Central memory CD8-positive, alpha-beta T cell (primary cell): ENCODE data around the gene AURKA.
"Not testable (repeated sequence)": the region's sequence is repeated elsewhere in the genome, so short reads cannot be mapped to it uniquely, and the experiment has no call there.

Experiments
- ATAC-seq: fragments of 150-1000 bp; cut with Tn5 transposase; replicated peaks from 2 replicates; pipeline ENCODE4 v1.10.0; 2022; ENCODE audit warnings: mild to moderate bottlenecking, moderate FRiP score, moderate number of reproducible peaks; ENCODE audit not compliant: poor library complexity, severe bottlenecking; ENCODE audit errors: extremely low read depth
- DNase-seq, 2 donors: peaks; one replicate each; pipeline ENCODE4 v3.0.0; 2021; ENCODE audit warnings: low spot score in 2 of 2
- H3K27ac Mint-ChIP-seq: one replicate; pipeline ENCODE4 v1.8.0; 2022; ENCODE audit warnings: low read depth, mild to moderate bottlenecking, moderate library complexity, mixed read lengths
- H3K27me3 Mint-ChIP-seq: one replicate; pipeline ENCODE4 v1.8.0; 2022; ENCODE audit warnings: mixed read lengths
- H3K36me3 Mint-ChIP-seq: one replicate; pipeline ENCODE4 v1.8.0; 2022; ENCODE audit warnings: mild to moderate bottlenecking, moderate library complexity, mixed read lengths; ENCODE audit not compliant: insufficient read depth
- H3K4me1 Mint-ChIP-seq: one replicate; pipeline ENCODE4 v1.8.0; 2022; ENCODE audit warnings: mixed read lengths
- H3K4me3 Mint-ChIP-seq: one replicate; pipeline ENCODE4 v1.8.0; 2022; ENCODE audit warnings: mild to moderate bottlenecking, moderate library complexity, mixed read lengths
- H3K9me3 Mint-ChIP-seq: one replicate; pipeline ENCODE4 v1.8.0; 2022; ENCODE audit warnings: mixed read lengths

Gene AURKA

DNA sequence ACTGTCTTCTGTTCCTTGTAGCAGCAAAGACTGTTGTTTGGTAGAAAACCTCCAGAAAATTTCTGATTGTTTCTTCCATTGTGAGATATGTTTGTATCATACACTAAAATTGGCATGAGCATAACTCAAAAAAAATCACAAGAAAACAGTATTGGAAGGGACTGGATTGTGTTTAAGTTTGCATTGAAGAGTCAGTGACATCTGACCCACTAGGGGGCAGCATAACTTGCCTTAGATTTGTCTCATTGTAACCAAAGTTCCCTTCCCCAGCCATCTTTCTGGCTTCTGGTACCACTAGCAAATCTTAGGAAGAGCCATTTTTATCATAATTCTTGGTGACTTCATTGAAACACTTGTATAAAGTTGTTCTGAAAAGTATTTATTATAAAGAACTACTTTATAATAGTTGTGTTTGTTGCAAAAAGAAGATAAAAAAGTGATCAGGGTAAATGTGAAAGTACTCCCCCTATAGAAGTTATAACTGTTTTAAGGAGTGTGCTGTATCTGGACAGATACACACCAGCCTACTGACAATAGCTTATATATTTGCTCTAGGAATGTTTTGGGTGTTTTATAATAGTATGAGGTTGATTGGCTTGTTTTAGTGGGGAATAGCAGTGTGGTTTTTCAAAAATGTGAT lies 8.1 kb upstream of the AURKA start:
- Mint-ChIP-seq H3K27ac (peak overlapping the region; percentile 67), H3K36me3 (peaks cover 63% of the 10 kb centered on the region)
- peak; percentile 36 for ATAC-seq

DNA sequence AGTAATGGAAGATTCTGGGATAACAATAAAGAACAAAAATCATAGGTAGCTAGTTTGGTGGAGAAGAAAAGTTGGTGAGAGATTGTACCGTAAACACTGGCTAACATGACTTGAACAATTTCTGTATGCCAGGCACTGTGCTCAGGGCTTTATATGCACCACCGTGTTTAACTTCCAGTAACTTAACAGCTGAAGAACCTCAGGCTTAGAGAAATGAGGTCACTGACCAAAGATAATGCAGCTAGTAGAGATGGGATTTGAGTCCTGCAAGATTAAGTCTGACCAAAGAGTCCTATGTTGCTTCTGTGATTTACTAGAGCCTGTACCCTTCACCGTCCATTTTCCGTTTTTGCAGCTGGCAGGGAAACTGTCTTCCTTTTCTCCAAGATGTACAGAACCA lies 3.2 kb upstream of the AURKA start:
- H3K4me1 Mint-ChIP-seq: peaks cover 24% of the 10 kb centered on the region

More for the DNA sequence above, 8.1 kb upstream of the AURKA start:
- Mint-ChIP-seq H3K4me1 (peaks cover 14% of the 10 kb centered on the region), H3K9me3 (no peaks in the 10 kb centered on the region), H3K27me3 (no peaks in the 10 kb centered on the region), H3K4me3 (no peak overlapping the region)
- peak; percentile 40 to 51 for DNase-seq

DNA sequence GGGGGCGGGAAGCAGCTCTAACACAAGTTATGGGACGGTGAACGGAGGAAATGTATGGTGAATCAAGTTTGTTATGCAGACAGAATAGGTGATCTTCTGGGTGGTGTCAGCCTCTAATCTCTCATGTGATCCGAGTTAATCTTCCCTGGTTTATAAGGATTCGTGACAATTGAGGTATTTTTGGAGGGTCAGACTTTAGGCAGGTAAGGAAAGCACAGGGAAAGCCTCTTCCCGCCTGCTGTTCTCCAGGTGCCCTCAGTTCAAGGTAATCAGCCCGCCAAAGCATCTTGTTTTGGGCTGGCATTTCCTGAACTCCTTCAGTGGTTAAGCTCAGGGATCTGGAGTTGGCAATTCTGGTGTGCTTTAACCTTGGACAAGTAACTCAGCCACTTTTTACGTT lies 1.6 kb upstream of the AURKA start:
- Mint-ChIP-seq H3K9me3 (no peaks in the 10 kb centered on the region), H3K4me3 (no peak overlapping the region), H3K36me3 (peaks cover 32% of the 10 kb centered on the region), H3K27me3 (no peaks in the 10 kb centered on the region), H3K27ac (no peak overlapping the region), H3K4me1 (peaks cover 23% of the 10 kb centered on the region)
- DNase-seq: no peak
- no peak for ATAC-seq

More for the DNA sequence above, 3.2 kb upstream of the AURKA start:
- no peaks in the 10 kb centered on the region for H3K9me3 Mint-ChIP-seq
- DNase-seq (no peak), ATAC-seq (no peak)
- H3K4me3 Mint-ChIP-seq: no peak overlapping the region
- H3K27me3 Mint-ChIP-seq: no peaks in the 10 kb centered on the region
- peaks cover 42% of the 10 kb centered on the region for H3K36me3 Mint-ChIP-seq
- H3K27ac Mint-ChIP-seq: peak overlapping the region; percentile 44

DNA sequence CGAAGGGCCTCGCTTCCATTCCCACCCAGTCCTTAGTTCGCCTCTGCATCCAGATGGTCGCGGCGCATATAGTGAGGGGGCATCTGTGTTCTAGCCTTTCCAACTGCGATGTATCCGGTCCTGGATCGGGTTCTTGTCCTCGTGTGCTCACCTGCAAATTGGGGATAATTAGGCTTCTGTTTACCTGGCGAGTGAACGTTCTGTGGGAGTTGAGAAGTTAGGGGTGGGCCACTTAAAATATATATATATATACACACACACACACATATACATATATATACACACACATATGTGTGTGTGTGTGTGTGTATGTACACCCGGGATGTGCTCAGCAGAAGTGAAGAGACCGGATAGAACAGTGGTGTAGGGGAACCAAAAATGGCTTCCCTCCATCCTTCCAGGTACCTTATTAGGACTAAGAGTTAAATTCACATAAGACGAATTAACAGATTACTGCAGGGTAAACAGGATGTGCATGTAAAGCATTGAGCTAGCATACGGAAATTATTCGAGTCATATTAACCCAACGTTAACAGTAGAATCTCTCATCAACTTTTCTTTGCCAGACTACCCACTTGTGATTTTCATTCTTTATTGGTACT lies 967 bp upstream of the AURKA start:
- no peak for DNase-seq

DNA sequence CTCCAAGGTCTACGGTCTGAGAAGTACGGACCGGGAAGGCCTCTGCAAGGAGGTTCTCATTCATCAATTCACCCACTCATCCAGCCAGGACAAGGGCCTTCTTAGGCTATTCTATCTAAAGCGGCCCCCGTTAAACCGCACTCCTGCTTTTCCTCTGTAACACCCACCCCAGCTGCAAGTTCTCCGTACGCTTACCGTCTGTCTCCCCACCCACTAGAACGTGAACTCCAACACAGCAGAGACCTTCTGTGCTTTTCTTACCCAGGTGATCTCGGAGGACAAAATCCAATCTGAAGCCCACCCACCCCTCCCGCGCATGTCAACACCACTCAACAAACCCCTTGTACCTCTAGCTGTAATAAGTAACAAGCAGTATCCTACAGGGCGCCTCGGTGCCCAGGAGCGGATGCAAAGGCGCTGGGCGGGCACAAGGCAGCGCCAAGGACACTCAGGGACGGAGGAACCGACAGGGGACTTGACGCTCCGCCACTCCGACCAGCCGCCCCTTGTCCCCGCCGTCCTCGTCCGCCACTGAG lies 351 bp downstream of the AURKA start:
- Mint-ChIP-seq H3K4me3 (no peak overlapping the region), H3K36me3 (peaks cover 18% of the 10 kb centered on the region), H3K9me3 (no peaks in the 10 kb centered on the region), H3K4me1 (peaks cover 23% of the 10 kb centered on the region), H3K27ac (no peak overlapping the region), H3K27me3 (no peaks in the 10 kb centered on the region)
- DNase-seq (no peak), ATAC-seq (peak; percentile 4)

More for the DNA sequence above, 967 bp upstream of the AURKA start:
- Mint-ChIP-seq H3K36me3 (peaks cover 29% of the 10 kb centered on the region), H3K4me3 (no peak overlapping the region), H3K27me3 (no peaks in the 10 kb centered on the region), H3K9me3 (no peaks in the 10 kb centered on the region), H3K4me1 (peaks cover 23% of the 10 kb centered on the region), H3K27ac (no peak overlapping the region)
- peak; percentile 52 for ATAC-seq

DNA sequence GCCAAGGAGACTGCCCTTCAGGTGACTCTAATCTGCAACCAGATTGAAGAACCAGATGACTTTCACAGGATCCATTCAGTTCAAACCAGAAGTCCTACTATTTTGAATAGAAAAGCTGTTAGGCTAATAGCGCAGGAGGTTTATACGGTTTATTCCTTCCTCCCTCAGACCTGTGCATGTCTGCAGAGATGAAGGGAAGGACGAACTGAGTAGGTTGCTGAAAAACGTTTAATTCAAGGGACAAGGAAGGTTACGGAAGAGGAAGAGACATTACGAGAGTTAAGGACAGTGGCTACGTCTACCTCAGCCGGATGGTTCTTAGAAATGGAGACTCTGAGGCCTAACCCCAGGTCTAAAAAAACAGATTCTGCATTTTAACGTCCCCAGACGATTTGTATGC lies 978 bp downstream of the AURKA start:
- no peak overlapping the region for H3K4me3 Mint-ChIP-seq
- no peak for ATAC-seq
- peaks cover 22% of the 10 kb centered on the region for H3K4me1 Mint-ChIP-seq
- H3K27ac Mint-ChIP-seq: no peak overlapping the region
- peaks cover 14% of the 10 kb centered on the region for H3K36me3 Mint-ChIP-seq
- H3K9me3 Mint-ChIP-seq: no peaks in the 10 kb centered on the region
- DNase-seq: no peak
- no peaks in the 10 kb centered on the region for H3K27me3 Mint-ChIP-seq

DNA sequence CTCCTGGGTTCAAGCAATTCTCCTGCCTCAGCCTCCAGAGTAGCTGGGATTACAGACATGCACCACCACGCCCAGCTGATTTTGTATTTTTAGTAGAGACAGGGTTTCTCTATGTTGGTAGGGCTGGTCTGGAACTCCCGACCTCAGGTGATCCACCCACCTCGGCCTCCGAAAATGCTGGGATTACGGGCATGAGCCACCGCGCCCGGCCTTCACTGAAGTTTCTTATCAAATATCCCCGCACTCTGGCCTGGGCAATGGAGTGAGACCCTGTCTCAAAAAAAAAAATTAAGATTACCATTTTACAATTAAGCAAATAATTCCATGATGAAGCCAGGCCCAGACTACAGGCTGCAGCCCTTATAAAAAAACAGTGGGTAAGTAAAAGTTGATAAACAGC lies 1.6 kb downstream of the AURKA start:
- not testable (repeated sequence) for H3K27me3 Mint-ChIP-seq, H3K9me3 Mint-ChIP-seq, ATAC-seq, H3K36me3 Mint-ChIP-seq, H3K27ac Mint-ChIP-seq, H3K4me3 Mint-ChIP-seq, DNase-seq
- H3K4me1 Mint-ChIP-seq: peaks cover 18% of the 10 kb centered on the region

DNA sequence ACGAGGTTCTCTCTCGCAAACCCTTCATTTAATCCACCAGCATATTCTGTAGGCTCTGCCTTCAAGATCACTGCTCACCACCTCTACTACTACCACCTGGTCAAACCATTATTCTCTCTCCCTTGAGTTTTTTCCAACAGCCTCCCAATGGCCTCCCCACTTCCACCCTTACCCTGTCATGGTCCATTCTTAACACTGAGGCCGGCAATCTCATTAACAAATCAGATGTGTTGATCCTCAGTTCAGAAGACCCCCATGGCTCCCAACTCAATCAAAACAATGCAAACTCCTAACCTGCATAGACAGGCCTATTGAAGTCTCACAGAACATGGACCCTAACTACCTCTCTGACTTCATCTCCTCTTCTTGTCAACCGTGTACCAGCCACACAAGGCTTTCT lies 2.2 kb downstream of the AURKA start:
- Mint-ChIP-seq H3K4me3 (no peak overlapping the region), H3K27me3 (no peaks in the 10 kb centered on the region), H3K9me3 (no peaks in the 10 kb centered on the region), H3K4me1 (peaks cover 12% of the 10 kb centered on the region), H3K27ac (no peak overlapping the region), H3K36me3 (peaks cover 6% of the 10 kb centered on the region)
- ATAC-seq (no peak), DNase-seq (no peak)

DNA sequence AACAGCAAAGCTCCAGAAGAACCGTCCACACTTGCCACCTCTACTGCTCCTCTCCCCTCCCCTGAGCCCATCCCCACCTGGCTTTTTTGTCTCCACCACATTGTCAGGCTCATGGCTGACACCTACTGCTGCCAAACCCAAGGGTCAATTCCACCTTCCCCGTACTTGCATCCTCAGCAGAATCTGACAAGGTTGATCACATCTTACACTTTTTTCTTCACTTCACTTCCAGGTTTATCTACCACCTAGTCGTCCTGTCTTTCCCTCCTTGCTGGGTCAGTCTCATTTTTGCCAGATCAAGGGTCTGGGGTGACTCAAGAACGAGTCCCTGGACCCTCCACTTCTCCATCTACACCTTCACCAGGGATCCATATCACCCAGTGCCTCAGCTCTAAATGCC lies 3.1 kb downstream of the AURKA start:
- no peaks in the 10 kb centered on the region for H3K27me3 Mint-ChIP-seq
- no peak for ATAC-seq
- no peak overlapping the region for H3K27ac Mint-ChIP-seq

DNA sequence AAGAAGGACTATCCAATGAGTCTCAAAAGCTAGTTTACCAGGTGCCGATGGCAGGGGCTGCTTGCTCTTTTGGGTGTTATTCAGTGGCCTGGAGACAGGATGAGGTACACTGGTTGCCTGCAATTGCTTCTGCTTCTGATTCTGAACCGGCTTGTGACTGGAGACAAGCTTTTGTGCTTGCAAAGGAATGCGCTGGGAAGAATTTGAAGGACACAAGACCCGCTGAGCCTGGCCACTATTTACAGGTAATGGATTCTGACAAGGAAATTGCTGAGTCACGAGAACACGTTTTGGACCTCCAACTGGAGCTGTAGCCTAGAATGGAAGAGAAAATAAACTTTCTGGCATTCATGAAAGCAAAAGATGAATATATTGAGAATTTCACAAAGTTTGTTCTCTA lies 5.8 kb downstream of the AURKA start:
- Mint-ChIP-seq H3K36me3 (peaks cover 4% of the 10 kb centered on the region), H3K9me3 (no peaks in the 10 kb centered on the region), H3K27ac (no peak overlapping the region), H3K4me3 (no peak overlapping the region), H3K4me1 (no peaks in the 10 kb centered on the region), H3K27me3 (no peaks in the 10 kb centered on the region)
- DNase-seq (no peak), ATAC-seq (no peak)

More for the DNA sequence above, 3.1 kb downstream of the AURKA start:
- peaks cover 10% of the 10 kb centered on the region for H3K4me1 Mint-ChIP-seq
- peaks cover 6% of the 10 kb centered on the region for H3K36me3 Mint-ChIP-seq
- H3K9me3 Mint-ChIP-seq: no peaks in the 10 kb centered on the region
- DNase-seq: no peak
- H3K4me3 Mint-ChIP-seq: no peak overlapping the region

DNA sequence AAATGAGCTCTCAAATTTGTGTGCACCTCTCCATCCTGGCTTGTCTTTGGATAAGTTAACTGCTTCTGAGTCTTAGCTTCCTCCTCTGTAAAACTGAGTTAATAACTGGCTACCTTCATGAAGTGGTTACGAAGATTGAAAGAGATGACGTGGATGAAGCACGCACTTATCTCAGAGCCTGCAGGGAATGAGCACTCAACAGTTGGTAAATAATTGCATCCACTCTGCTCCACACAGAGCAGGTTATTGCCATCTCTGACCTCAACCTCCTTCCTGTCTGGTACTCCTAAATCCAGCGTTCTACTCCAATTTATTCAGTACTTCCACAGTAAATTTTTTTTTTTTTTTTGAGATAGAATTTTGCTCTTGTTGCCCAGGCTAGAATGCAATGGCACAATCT lies 6.9 kb downstream of the AURKA start:
- H3K9me3 Mint-ChIP-seq: no peaks in the 10 kb centered on the region
- H3K27ac Mint-ChIP-seq: no peak overlapping the region
- ATAC-seq: no peak
- H3K36me3 Mint-ChIP-seq: peaks cover 1% of the 10 kb centered on the region
- H3K27me3 Mint-ChIP-seq: no peaks in the 10 kb centered on the region
- no peak for DNase-seq
- H3K4me1 Mint-ChIP-seq: no peaks in the 10 kb centered on the region
- H3K4me3 Mint-ChIP-seq: no peak overlapping the region

DNA sequence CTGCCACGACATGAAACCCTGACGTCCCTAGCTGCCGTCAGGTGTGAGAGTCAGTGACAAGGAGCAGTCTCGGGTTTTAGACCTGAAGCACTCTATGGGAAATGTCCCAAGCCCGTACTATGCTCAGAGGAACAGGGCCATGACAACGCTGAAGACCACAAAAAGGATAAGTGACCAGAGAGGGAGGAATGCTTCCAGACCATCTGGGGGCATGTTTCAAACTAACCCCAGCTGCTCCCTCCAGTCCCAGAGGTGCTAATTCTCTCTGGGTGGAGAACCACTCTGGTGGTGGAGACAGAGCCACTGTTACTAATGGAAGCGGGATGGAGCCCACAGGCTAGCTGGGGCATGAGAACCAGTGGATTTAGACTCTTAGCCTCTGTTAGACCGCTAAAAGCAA lies 8.7 kb downstream of the AURKA start:
- H3K4me1 Mint-ChIP-seq: no peaks in the 10 kb centered on the region
- no peak overlapping the region for H3K27ac Mint-ChIP-seq
- DNase-seq: no peak
- H3K9me3 Mint-ChIP-seq: no peaks in the 10 kb centered on the region
- no peaks in the 10 kb centered on the region for H3K27me3 Mint-ChIP-seq
- H3K36me3 Mint-ChIP-seq: peaks cover 1% of the 10 kb centered on the region
- no peak overlapping the region for H3K4me3 Mint-ChIP-seq
- no peak for ATAC-seq

DNA sequence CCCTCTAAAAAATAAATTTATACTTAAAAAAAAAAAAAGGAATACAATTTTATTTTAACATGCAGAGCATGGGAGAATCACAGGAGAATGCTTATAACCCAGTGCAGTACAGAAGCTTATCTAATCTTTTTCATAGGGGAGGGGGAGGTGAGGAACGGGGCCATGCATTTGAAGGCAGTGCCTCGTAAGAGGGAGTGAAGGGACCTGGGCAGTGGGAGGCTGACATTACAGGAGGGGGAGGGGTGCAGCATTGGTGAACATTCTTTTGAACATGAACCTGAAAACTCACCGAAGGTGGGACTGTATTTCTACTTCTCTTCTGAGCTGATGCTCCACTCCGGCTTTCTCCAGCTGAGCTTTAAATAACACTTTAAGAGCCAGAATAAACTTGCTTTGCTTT lies 9.3 kb downstream of the AURKA start:
- no peak overlapping the region for H3K27ac Mint-ChIP-seq
- ATAC-seq: no peak
- H3K4me3 Mint-ChIP-seq: no peak overlapping the region

More for the DNA sequence above, 9.3 kb downstream of the AURKA start:
- no peak for DNase-seq
- no peaks in the 10 kb centered on the region for H3K9me3 Mint-ChIP-seq
- no peaks in the 10 kb centered on the region for H3K4me1 Mint-ChIP-seq
- peaks cover 1% of the 10 kb centered on the region for H3K36me3 Mint-ChIP-seq
- no peaks in the 10 kb centered on the region for H3K27me3 Mint-ChIP-seq
